ENCODE data around the gene ATP11B. TPM values are rescaled to one million over a fixed set of nuclear protein-coding genes. Genes with fewer than 3 reads are reported as not detected.

ATP11B gene
- total RNA-seq, 2 experiments from 2014 or later: 85.7 to 95.3 TPM

GRCh38 chr3:182786564-182787196 is 6.6 kb upstream of the ATP11B start:
- no peak overlapping the region for H3K4me3 Mint-ChIP-seq
- CTCF ChIA-PET: no interaction called here
- no peak for TF ChIP-seq CTCF (IDR thresholded peaks at IDR 0.05)
- DNase-seq (no peak), ATAC-seq (no peak)
- POLR2A ChIA-PET: no interaction called here
- no peak overlapping the region for H3K27ac Mint-ChIP-seq
- H3K4me1 Mint-ChIP-seq (ENCODE audit: low read depth): peaks cover 6% of the 10 kb centered on the region
- H3K36me3 Mint-ChIP-seq (ENCODE audit: low read depth): no peaks in the 10 kb centered on the region
- H3K27me3 Mint-ChIP-seq: peaks cover 15% of the 10 kb centered on the region
- intact Hi-C loops (cut with micrococcal nuclease): no loop called here
- H3K9me3 Mint-ChIP-seq: no peaks in the 10 kb centered on the region

GRCh38 chr3:182787302-182788036 is 5.8 kb upstream of the ATP11B start:
- H3K9me3 Mint-ChIP-seq: no peaks in the 10 kb centered on the region
- no peak for DNase-seq
- ATAC-seq: no peak
- peaks cover 15% of the 10 kb centered on the region for H3K27me3 Mint-ChIP-seq
- H3K4me3 Mint-ChIP-seq: no peak overlapping the region
- no peaks in the 10 kb centered on the region for H3K36me3 Mint-ChIP-seq (ENCODE audit: low read depth)
- no peak for TF ChIP-seq CTCF (IDR thresholded peaks at IDR 0.05)
- H3K4me1 Mint-ChIP-seq (ENCODE audit: low read depth): peaks cover 4% of the 10 kb centered on the region
- intact Hi-C loops (cut with micrococcal nuclease): no loop called here
- no peak overlapping the region for H3K27ac Mint-ChIP-seq
- ChIA-PET CTCF (no interaction called here), POLR2A (no interaction called here)

- Mint-ChIP-seq H3K36me3 (ENCODE audit: low read depth) (peaks cover 2% of the 10 kb centered on the region), H3K27ac (no peak overlapping the region), H3K4me3 (no peak overlapping the region), H3K9me3 (no peaks in the 10 kb centered on the region), H3K27me3 (peaks cover 14% of the 10 kb centered on the region), H3K4me1 (ENCODE audit: low read depth) (peaks cover 4% of the 10 kb centered on the region)
- DNase-seq (no peak), ATAC-seq (no peak)
- intact Hi-C loops (cut with micrococcal nuclease): no loop called here
- ChIA-PET CTCF (interaction anchor here (1.7 kb wide), 1 partner anchor 19 kb away, joined by 4 read pairs; no protein-coding TSS in a partner anchor), POLR2A (no interaction called here)
- no peak for TF ChIP-seq CTCF (IDR thresholded peaks at IDR 0.05)
Measured at GRCh38 chr3:182789371-182789770, 3.9 kb upstream of the ATP11B start.

- Mint-ChIP-seq H3K4me3 (no peak overlapping the region), H3K27ac (no peak overlapping the region), H3K9me3 (no peaks in the 10 kb centered on the region), H3K36me3 (ENCODE audit: low read depth) (peaks cover 14% of the 10 kb centered on the region), H3K27me3 (peaks cover 8% of the 10 kb centered on the region), H3K4me1 (ENCODE audit: low read depth) (peaks cover 7% of the 10 kb centered on the region)
- POLR2A ChIA-PET: interaction anchor here (0.5 to 0.6 kb wide), 2 partner anchors 30 to 530 kb away, joined by 3 read pairs; no protein-coding TSS in a partner anchor
- CTCF ChIA-PET: interaction anchor here (1.3 to 1.7 kb wide), 3 partner anchors 20 to 119 kb away, joined by 4 to 5 read pairs (median 5); no protein-coding TSS in a partner anchor
- intact Hi-C loops (cut with micrococcal nuclease): loop anchor here (5.0 kb wide), 1 partner anchor 72 kb away; no protein-coding TSS in a partner anchor
- ATAC-seq (no peak), DNase-seq (no peak)
- no peak for TF ChIP-seq CTCF (IDR thresholded peaks at IDR 0.05)
Measured at GRCh38 chr3:182790612-182791011, 2.7 kb upstream of the ATP11B start.
